ENCODE data around the gene SLC29A3.
"Not testable (repeated sequence)": the region's sequence is repeated elsewhere in the genome, so short reads cannot be mapped to it uniquely, and the experiment has no call there.

Gene SLC29A3

GRCh38 chr10:71283876-71284275 lies 35.2 kb upstream of the SLC29A3 start:
- DNase-seq (ENCODE audit: low read depth): no peak

GRCh38 chr10:71284544-71285179 lies 34.4 kb upstream of the SLC29A3 start:
- DNase-seq (ENCODE audit: low read depth): no peak

- DNase-seq (ENCODE audit: low read depth): no peak
Measured at GRCh38 chr10:71285180-71285545, 33.9 kb upstream of the SLC29A3 start.

DNA sequence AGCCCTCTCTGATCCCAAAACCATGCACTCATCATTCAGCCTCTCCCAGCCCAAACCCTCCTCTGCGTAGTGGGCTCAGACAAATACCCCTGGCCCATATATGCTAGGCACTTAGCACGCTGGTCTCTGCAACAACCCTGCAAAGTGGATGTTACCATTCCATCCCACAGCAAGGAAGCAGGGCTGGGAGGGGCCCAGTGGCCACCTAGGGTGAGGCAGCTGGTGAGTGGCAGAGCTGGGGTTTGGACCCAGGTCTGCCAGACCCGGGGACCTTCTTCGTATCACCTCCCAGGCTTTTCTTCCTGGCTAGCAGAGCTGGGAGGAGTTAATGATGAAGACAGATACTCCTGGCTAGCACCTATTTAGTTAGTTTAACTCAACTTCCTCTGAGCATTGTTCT lies 33.1 kb upstream of the SLC29A3 start:
- no peak for DNase-seq (ENCODE audit: low read depth)

- no peak for DNase-seq (ENCODE audit: low read depth)
Measured at GRCh38 chr10:71286521-71287294, 32.4 kb upstream of the SLC29A3 start.

- no peak for DNase-seq (ENCODE audit: low read depth)
Measured at GRCh38 chr10:71287456-71287855, 31.6 kb upstream of the SLC29A3 start.

GRCh38 chr10:71288461-71288860 lies 30.6 kb upstream of the SLC29A3 start:
- DNase-seq (ENCODE audit: low read depth): no peak

DNA sequence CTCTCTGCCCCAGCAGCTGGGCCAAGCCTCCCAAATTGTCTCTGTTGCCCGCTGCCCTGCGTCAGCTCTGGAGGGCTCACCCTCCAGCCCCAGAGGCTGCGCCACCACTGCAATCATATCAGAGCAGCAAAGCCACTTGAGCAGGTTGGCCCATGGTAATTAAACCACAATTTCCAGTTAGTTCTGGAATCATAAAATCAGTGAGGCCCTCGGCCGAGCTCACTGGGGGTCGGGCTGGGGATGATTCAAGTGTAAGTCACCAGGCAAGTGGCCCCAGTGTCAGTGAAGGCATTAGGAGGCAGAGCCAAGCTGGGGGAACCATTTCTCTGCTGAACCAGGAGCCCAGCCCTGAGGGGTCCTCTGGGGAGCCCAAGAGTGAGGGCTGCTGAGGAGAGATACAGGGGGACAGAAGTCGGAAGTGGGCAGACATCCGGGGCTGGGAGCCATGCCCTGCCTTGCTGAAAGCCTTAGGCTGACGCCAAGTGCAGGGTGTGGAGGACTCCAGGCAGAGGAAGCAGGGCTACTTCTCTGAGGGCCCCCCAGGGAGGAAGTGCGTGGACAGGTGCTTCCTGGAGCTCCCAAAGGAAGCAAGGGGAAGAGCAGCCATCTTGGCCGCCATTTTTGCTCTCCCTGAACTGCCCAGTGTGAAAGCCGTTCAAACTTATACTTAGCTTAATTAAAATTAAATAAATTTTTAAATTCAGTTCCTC lies 29.5 kb upstream of the SLC29A3 start:
- DNase-seq (ENCODE audit: low read depth): no peak

DNA sequence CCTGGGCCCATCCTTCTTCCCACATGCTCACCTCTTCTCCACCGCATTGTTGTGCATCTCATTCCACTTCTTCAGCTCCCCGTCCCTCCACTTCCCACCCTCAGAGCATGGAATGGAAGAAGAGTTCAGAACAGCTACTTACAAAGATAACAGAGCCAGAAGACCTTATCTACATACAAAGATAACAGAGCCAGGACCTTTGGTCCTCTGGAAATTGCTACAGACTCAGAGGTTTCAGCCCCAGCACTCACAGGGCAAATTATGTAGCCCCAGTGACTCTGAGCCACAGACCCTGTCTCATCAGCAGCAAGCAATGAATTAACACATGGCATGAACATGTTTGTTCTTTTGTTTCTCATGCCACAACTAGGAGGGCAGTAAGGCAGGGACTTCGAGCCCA lies 28.7 kb upstream of the SLC29A3 start:
- DNase-seq (ENCODE audit: low read depth): no peak

DNA sequence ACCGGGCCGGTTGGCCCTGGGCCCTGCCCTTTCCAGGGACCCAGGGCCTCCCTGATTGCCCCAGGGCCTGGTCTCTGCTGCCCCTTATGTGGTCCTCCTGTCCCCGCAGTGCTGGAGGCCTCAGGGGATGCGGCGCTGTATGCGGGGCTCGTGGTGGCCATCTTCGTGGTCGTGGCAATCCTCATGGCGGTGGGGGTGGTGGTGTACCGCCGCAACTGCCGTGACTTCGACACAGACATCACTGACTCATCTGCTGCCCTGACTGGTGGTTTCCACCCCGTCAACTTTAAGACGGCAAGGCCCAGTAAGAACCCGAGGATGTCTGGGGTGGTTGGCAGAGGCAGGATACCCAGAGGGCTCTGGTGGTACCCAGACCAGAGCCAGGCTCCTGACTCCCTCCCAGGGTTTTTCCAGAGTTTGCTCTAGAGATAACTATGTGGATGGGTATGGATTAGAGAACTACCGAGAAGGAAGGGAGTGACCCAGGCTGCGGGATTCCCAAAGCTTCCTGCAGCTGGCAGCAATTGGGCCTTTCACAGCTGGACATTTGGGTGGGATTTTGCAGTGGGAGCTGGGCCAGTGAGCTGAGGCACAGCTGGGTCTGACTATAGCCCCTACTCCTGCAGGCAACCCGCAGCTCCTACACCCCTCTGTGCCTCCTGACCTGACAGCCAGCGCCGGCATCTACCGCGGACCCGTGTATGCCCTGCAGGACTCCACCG lies 28.1 kb upstream of the SLC29A3 start:
- no peak for DNase-seq (ENCODE audit: low read depth)

- DNase-seq (ENCODE audit: low read depth): no peak
Measured at GRCh38 chr10:71291528-71291900, 27.5 kb upstream of the SLC29A3 start.

GRCh38 chr10:71292624-71293445 lies 26.2 kb upstream of the SLC29A3 start:
- DNase-seq (ENCODE audit: low read depth): no peak

GRCh38 chr10:71293446-71294084 lies 25.5 kb upstream of the SLC29A3 start:
- DNase-seq (ENCODE audit: low read depth): no peak

GRCh38 chr10:71294091-71294561 lies 24.9 kb upstream of the SLC29A3 start:
- no peak for DNase-seq (ENCODE audit: low read depth)

GRCh38 chr10:71294856-71295255 lies 24.2 kb upstream of the SLC29A3 start:
- DNase-seq (ENCODE audit: low read depth): no peak

- no peak for DNase-seq (ENCODE audit: low read depth)
Measured at GRCh38 chr10:71295641-71296040, 23.4 kb upstream of the SLC29A3 start.

GRCh38 chr10:71296086-71296485 lies 23.0 kb upstream of the SLC29A3 start:
- no peak for DNase-seq (ENCODE audit: low read depth)

- not testable (repeated sequence) for DNase-seq (ENCODE audit: low read depth)
Measured at GRCh38 chr10:71296811-71297210, 22.2 kb upstream of the SLC29A3 start.

- no peak for DNase-seq (ENCODE audit: low read depth)
Measured at GRCh38 chr10:71297343-71297742, 21.7 kb upstream of the SLC29A3 start.

DNA sequence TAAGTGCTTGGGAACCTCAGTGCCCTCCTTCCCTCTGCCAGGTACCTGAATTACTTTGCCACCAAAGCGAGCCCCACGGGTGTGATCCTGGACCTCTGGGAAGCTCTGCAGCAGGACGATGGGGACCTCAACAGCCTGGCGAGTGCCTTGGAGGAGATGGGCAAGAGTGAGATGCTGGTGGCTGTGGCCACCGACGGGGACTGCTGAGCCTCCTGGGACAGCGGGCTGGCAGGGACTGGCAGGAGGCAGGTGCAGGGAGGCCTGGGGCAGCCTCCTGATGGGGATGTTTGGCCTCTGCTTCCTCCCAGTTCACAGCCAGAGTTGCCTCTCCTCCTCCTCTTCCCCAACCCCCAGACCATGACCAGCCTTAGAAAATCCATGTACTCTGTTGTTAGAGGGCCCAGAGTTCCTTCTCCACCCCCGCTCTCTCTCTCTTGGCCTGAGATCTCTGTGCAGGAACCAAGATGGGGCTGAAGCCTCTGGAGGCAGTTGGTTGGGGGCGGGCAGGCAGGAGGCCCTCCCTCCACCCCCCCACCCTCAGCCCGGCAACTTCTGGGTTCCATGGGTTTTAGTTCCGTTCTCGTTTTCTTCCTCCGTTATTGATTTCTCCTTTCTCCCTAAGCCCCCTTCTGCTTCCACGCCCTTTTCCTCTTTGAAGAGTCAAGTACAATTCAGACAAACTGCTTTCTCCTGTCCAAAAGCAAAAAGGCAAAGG lies 19.8 kb upstream of the SLC29A3 start:
- no peak for DNase-seq (ENCODE audit: low read depth)

Data from HS-5 (cell line).